ENCODE data around the gene AHDC1.

The AHDC1 gene

GRCh38 chr1:27548858-27549719 is 54.9 kb downstream of the AHDC1 start:
- no peak for TF ChIP-seq CTCF (IDR thresholded peaks at IDR 0.05; ENCODE audit: low read depth, low read length)
- no peak for DNase-seq (ENCODE audit: extremely low read depth, low read depth)

- TF ChIP-seq CTCF (IDR thresholded peaks at IDR 0.05; ENCODE audit: low read depth, low read length): no peak
- DNase-seq (ENCODE audit: extremely low read depth, low read depth): no peak
Observed at GRCh38 chr1:27548136-27548853, 55.6 kb downstream of the AHDC1 start.

- no peak for DNase-seq (ENCODE audit: extremely low read depth, low read depth)
- TF ChIP-seq CTCF (IDR thresholded peaks at IDR 0.05; ENCODE audit: low read depth, low read length): no peak
Observed at GRCh38 chr1:27547220-27548116, 56.5 kb downstream of the AHDC1 start.

GRCh38 chr1:27545876-27546275 is 58.1 kb downstream of the AHDC1 start:
- DNase-seq (ENCODE audit: extremely low read depth, low read depth): no peak
- no peak for TF ChIP-seq CTCF (IDR thresholded peaks at IDR 0.05; ENCODE audit: low read depth, low read length)

- no peak for TF ChIP-seq CTCF (IDR thresholded peaks at IDR 0.05; ENCODE audit: low read depth, low read length)
- no peak for DNase-seq (ENCODE audit: extremely low read depth, low read depth)
Observed at GRCh38 chr1:27545271-27545670, 58.7 kb downstream of the AHDC1 start.

GRCh38 chr1:27544834-27545233 is 59.1 kb downstream of the AHDC1 start:
- no peak for DNase-seq (ENCODE audit: extremely low read depth, low read depth)
- no peak for TF ChIP-seq CTCF (IDR thresholded peaks at IDR 0.05; ENCODE audit: low read depth, low read length)

All from AG09319 (cell line).